NCI-H510A treated with DMSO at 0.1 percent for 48 hours (cell line): ENCODE measurements around the gene MESP1.
A peak's percentile ranks its signal among the peaks of the same experiment; 100 is the strongest.

Experiments
- DNase-seq: peaks from one replicate; lab custom pipeline; 2025; lab: John Stamatoyannopoulos, UW

The MESP1 gene

GRCh38 chr15:89780601-89781000 is 29.6 kb upstream of the MESP1 start:
- DNase-seq: no peak

- no peak for DNase-seq
These were observed 27.8 kb upstream of the MESP1 start for GRCh38 chr15:89778861-89779260.

- no peak for DNase-seq
These were observed 26.8 kb upstream of the MESP1 start for GRCh38 chr15:89777782-89778380.

- no peak for DNase-seq
These were observed 26.2 kb upstream of the MESP1 start for GRCh38 chr15:89777073-89777751.

- peak; percentile 24 for DNase-seq
These were observed 25.4 kb upstream of the MESP1 start, which contains the start of gene MESP2 for GRCh38 chr15:89776274-89777072. TSS of gene MESP2 (plus strand) at chr15:89776332. CDS start at chr15:89776358, 26 bp downstream.

GRCh38 chr15:89775815-89776214 is 24.8 kb upstream of the MESP1 start:
- no peak for DNase-seq

GRCh38 chr15:89774492-89774891 is 23.4 kb upstream of the MESP1 start:
- no peak for DNase-seq

- DNase-seq: peak; percentile 2
These were observed 22.0 kb upstream of the MESP1 start for GRCh38 chr15:89772932-89773583.

GRCh38 chr15:89770041-89770440 is 19.0 kb upstream of the MESP1 start:
- no peak for DNase-seq

- no peak for DNase-seq
These were observed 18.3 kb upstream of the MESP1 start for GRCh38 chr15:89769366-89769765.

GRCh38 chr15:89768071-89768500 is 17.0 kb upstream of the MESP1 start:
- DNase-seq: no peak

GRCh38 chr15:89767411-89767915 is 16.4 kb upstream of the MESP1 start:
- no peak for DNase-seq

- no peak for DNase-seq
These were observed 15.6 kb upstream of the MESP1 start for GRCh38 chr15:89766357-89767311.

- DNase-seq: no peak
These were observed 14.6 kb upstream of the MESP1 start for GRCh38 chr15:89765694-89766093.

- DNase-seq: no peak
These were observed 10.9 kb upstream of the MESP1 start for GRCh38 chr15:89761929-89762328.

GRCh38 chr15:89761009-89761831 is 10.2 kb upstream of the MESP1 start:
- DNase-seq: no peak

- DNase-seq: peak; percentile 23
These were observed 9.4 kb upstream of the MESP1 start for GRCh38 chr15:89760303-89761008.

- no peak for DNase-seq
These were observed 8.8 kb upstream of the MESP1 start for GRCh38 chr15:89759835-89760234.

- DNase-seq: no peak
These were observed 7.9 kb upstream of the MESP1 start for GRCh38 chr15:89758981-89759380.
